ENCODE results near the gene NLRP10. TPM values are rescaled to one million over a fixed set of nuclear protein-coding genes. Genes with fewer than 3 reads are reported as not detected.

NLRP10 gene, protein sequence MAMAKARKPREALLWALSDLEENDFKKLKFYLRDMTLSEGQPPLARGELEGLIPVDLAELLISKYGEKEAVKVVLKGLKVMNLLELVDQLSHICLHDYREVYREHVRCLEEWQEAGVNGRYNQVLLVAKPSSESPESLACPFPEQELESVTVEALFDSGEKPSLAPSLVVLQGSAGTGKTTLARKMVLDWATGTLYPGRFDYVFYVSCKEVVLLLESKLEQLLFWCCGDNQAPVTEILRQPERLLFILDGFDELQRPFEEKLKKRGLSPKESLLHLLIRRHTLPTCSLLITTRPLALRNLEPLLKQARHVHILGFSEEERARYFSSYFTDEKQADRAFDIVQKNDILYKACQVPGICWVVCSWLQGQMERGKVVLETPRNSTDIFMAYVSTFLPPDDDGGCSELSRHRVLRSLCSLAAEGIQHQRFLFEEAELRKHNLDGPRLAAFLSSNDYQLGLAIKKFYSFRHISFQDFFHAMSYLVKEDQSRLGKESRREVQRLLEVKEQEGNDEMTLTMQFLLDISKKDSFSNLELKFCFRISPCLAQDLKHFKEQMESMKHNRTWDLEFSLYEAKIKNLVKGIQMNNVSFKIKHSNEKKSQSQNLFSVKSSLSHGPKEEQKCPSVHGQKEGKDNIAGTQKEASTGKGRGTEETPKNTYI
- not detected in 2 replicates for total RNA-seq (ENCODE audit: low replicate concordance)

DNA sequence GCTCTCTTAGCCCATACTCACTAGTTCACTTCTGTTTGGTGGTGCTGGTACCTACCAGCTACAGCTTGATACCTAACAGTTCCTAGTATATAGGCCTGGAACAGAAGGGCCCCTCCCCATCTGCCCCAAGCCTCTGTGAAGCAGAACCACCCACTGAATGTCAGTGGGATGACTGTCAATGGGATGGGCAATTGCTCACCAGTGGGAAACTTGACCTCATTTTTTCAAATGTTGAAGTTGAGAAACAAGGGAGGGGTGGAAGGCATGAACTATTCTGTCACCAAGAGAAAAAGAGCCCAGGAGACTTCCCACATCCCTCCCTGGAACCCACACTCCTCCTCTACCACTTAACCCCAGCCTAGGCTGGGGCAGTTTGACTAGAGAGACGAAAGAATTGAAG lies at the start of gene NLRP10:
Gene NLRP10, minus strand, starts transcription at position 62 of the 400 bp plus-strand sequence. CDS start 1,952 bp downstream, outside the sequence.
- Histone ChIP-seq H3K27ac (no peak within 1 kb of the TSS), H3K36me3 (no peaks in the 10 kb centered on the region), H3K4me2 (no peak within 1 kb of the TSS), H3K79me2 (ENCODE audit: low read depth) (no peaks in the 10 kb centered on the region), H3F3A (ENCODE audit: low read depth) (no peaks in the 10 kb centered on the region), H3K9ac (no peak within 1 kb of the TSS), H4K20me1 (ENCODE audit: low read depth) (no peaks in the 10 kb centered on the region), H2AFZ (replicated peaks) (peak within 1 kb of the TSS; percentile 2), H3K27me3 (no peaks in the 10 kb centered on the region), H3K4me1 (no peaks in the 10 kb centered on the region), H3K9me3 (ENCODE audit: low read depth) (no peaks in the 10 kb centered on the region), H3K4me3 (no peak within 1 kb of the TSS)
- Mint-ChIP-seq H3K36me3 (no peaks in the 10 kb centered on the region), H3K4me3 (no peak within 1 kb of the TSS), H3K4me1 (no peaks in the 10 kb centered on the region), H3K27me3 (ENCODE audit: insufficient read depth, low read depth) (no peaks in the 10 kb centered on the region), H3K27ac (no peak within 1 kb of the TSS), H3K9me3 (peaks cover 4% of the 10 kb centered on the region)
- TF ChIP-seq, protein P1, sequence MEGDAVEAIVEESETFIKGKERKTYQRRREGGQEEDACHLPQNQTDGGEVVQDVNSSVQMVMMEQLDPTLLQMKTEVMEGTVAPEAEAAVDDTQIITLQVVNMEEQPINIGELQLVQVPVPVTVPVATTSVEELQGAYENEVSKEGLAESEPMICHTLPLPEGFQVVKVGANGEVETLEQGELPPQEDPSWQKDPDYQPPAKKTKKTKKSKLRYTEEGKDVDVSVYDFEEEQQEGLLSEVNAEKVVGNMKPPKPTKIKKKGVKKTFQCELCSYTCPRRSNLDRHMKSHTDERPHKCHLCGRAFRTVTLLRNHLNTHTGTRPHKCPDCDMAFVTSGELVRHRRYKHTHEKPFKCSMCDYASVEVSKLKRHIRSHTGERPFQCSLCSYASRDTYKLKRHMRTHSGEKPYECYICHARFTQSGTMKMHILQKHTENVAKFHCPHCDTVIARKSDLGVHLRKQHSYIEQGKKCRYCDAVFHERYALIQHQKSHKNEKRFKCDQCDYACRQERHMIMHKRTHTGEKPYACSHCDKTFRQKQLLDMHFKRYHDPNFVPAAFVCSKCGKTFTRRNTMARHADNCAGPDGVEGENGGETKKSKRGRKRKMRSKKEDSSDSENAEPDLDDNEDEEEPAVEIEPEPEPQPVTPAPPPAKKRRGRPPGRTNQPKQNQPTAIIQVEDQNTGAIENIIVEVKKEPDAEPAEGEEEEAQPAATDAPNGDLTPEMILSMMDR (IDR thresholded peaks at IDR 0.05), result no peak
- TF ChIP-seq EZH2phosphoT487 (IDR thresholded peaks at IDR 0.05) (no peak), EZH2 (IDR thresholded peaks at IDR 0.05) (no peak)
- no peak for DNase-seq (ENCODE audit: low spot score)

DNA sequence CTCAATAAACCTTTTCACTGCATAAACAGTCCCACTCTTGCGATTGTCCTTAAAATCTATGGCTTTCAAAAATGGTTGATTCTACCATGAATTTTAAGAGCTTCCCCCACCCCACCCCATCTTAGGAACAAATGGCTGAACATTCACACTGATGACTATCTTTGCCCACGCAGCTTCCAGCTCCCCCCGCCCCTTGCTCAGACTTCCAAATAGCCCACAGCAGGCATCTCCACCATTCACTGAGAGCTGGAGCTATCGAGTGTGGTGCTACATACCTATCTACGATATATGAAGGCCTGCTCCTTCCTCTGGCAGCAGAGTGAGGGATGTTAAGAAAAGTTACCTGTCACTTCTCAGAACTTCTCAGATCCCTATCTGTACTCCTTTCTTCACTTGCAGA lies 48.6 kb upstream of the NLRP10 start:
- no peak for DNase-seq (ENCODE audit: low spot score)
- Histone ChIP-seq H3K79me2 (ENCODE audit: low read depth) (no peaks in the 10 kb centered on the region), H3K9me3 (ENCODE audit: low read depth) (no peaks in the 10 kb centered on the region), H3K27ac (no peak overlapping the region), H2AFZ (replicated peaks) (no peak overlapping the region), H4K20me1 (ENCODE audit: low read depth) (peaks cover 7% of the 10 kb centered on the region), H3K9ac (no peak overlapping the region), H3K27me3 (peaks cover 39% of the 10 kb centered on the region), H3F3A (ENCODE audit: low read depth) (peaks cover 13% of the 10 kb centered on the region), H3K4me1 (peaks cover 10% of the 10 kb centered on the region), H3K4me3 (no peak overlapping the region), H3K4me2 (no peak overlapping the region), H3K36me3 (no peaks in the 10 kb centered on the region)
- Mint-ChIP-seq H3K9me3 (no peaks in the 10 kb centered on the region), H3K27ac (peak overlapping the region; percentile 29), H3K36me3 (no peaks in the 10 kb centered on the region), H3K27me3 (ENCODE audit: insufficient read depth, low read depth) (peaks cover 23% of the 10 kb centered on the region), H3K4me1 (peaks cover 13% of the 10 kb centered on the region), H3K4me3 (no peak overlapping the region)
- TF ChIP-seq, protein P1 (IDR thresholded peaks at IDR 0.05), result no peak
- no peak for TF ChIP-seq EZH2phosphoT487 (IDR thresholded peaks at IDR 0.05)
- TF ChIP-seq EZH2 (IDR thresholded peaks at IDR 0.05), result no peak

DNA sequence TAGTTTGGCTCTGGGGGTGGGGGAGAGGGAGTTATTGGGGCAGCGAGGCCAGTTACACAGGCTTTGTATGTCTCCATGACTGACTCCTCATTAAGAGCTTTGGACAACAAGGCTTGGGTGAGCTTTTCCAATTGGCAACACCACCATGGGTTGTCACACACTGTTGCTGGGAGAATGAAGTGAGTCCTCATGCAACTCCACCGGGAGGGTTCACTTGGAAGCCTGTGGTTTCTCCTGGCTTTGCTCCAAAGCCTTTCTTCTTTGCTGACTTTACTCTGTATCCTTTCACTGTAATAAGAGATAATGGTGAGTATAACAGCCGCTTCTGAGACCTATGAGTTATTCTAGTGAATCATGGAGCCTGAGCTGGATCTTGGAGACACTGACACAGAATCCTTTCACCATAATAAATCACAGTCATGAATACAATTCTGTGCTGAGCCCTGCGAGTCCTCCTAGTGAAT lies 46.8 kb upstream of the NLRP10 start:
- no peaks in the 10 kb centered on the region for H3K9me3 Mint-ChIP-seq

More for the DNA sequence above, 46.8 kb upstream of the NLRP10 start:
- H3K27me3 Mint-ChIP-seq (ENCODE audit: insufficient read depth, low read depth), result peaks cover 18% of the 10 kb centered on the region
- H3K4me3 Mint-ChIP-seq, result no peak overlapping the region
- Histone ChIP-seq H3F3A (ENCODE audit: low read depth) (no peaks in the 10 kb centered on the region), H2AFZ (replicated peaks) (no peak overlapping the region), H3K79me2 (ENCODE audit: low read depth) (no peaks in the 10 kb centered on the region), H3K36me3 (no peaks in the 10 kb centered on the region), H3K27ac (no peak overlapping the region), H3K9me3 (ENCODE audit: low read depth) (no peaks in the 10 kb centered on the region), H3K4me2 (no peak overlapping the region), H3K4me3 (no peak overlapping the region), H3K27me3 (peaks cover 21% of the 10 kb centered on the region), H3K9ac (no peak overlapping the region), H4K20me1 (ENCODE audit: low read depth) (no peaks in the 10 kb centered on the region), H3K4me1 (no peaks in the 10 kb centered on the region)
- no peak for DNase-seq (ENCODE audit: low spot score)
- TF ChIP-seq EZH2 (IDR thresholded peaks at IDR 0.05) (no peak), EZH2phosphoT487 (IDR thresholded peaks at IDR 0.05) (no peak)
- TF ChIP-seq, protein P1 (IDR thresholded peaks at IDR 0.05), result no peak
- H3K27ac Mint-ChIP-seq, result no peak overlapping the region
- H3K4me1 Mint-ChIP-seq, result peaks cover 3% of the 10 kb centered on the region
- no peaks in the 10 kb centered on the region for H3K36me3 Mint-ChIP-seq
